Measurements from ENCODE around the gene PRAMEF25.
"Not testable (repeated sequence)": the region's sequence is repeated elsewhere in the genome, so short reads cannot be mapped to it uniquely, and the experiment has no call there.

Gene PRAMEF25

GRCh38 chr1:13070474-13070873, at the start of gene PRAMEF25:
PRAMEF25 (plus strand) TSS chr1:13070774; CDS start chr1:13073694, 2,920 bp downstream.
- H3K27me3 ChIP-seq (ENCODE audit: control insufficient read depth in 1 of 2, insufficient read depth in 2 of 2, low read length in 2 of 2); H3K9ac ChIP-seq (ENCODE audit: low read length); H3K27ac ChIP-seq (ENCODE audit: low read depth, low read length); H3K9me3 ChIP-seq (ENCODE audit: low read length); H3K4me3 ChIP-seq (ENCODE audit: low read depth in 1 of 2, low read length in 2 of 2); H3K36me3 ChIP-seq (ENCODE audit: insufficient read depth, low read length); H3K4me1 ChIP-seq (ENCODE audit: insufficient read depth, low read length): not testable (repeated sequence)

DNA sequence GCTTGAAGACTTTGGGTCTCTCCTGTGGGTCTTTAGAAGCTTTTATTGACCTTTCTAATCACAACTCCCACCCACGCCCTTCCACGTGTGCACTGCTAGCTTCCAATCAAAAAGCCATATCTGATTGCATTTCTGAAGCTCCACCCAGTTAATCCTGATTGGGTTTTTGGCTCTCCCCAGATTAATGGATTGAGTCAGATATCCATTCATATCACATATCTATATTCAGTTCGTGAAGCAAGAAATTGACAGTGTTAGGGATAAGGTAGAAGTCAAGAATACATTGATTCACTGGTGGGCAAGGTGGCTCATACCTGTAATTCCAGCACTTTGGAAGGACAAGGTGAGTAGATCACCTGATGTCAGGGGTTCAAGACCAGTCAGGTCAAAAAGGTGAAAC, 14.1 kb upstream of the PRAMEF25 start, which contains the start of gene PRAMEF27:
TSS of gene PRAMEF27 (minus strand) at position 101 of the 400 bp plus-strand sequence. CDS start 2,916 bp downstream, outside the sequence.
- H3K36me3 ChIP-seq (ENCODE audit: insufficient read depth, low read length); H3K27me3 ChIP-seq (ENCODE audit: control insufficient read depth in 1 of 2, insufficient read depth in 2 of 2, low read length in 2 of 2); H3K9me3 ChIP-seq (ENCODE audit: low read length); H3K4me1 ChIP-seq (ENCODE audit: insufficient read depth, low read length); H3K9ac ChIP-seq (ENCODE audit: low read length); H3K4me3 ChIP-seq (ENCODE audit: low read depth in 1 of 2, low read length in 2 of 2); H3K27ac ChIP-seq (ENCODE audit: low read depth, low read length): not testable (repeated sequence)

- not testable (repeated sequence) for H3K36me3 ChIP-seq (ENCODE audit: insufficient read depth, low read length); H3K27ac ChIP-seq (ENCODE audit: low read depth, low read length); H3K27me3 ChIP-seq (ENCODE audit: control insufficient read depth in 1 of 2, insufficient read depth in 2 of 2, low read length in 2 of 2); H3K9ac ChIP-seq (ENCODE audit: low read length); H3K4me1 ChIP-seq (ENCODE audit: insufficient read depth, low read length); H3K4me3 ChIP-seq (ENCODE audit: low read depth in 1 of 2, low read length in 2 of 2); H3K9me3 ChIP-seq (ENCODE audit: low read length)
Measured at GRCh38 chr1:13116754-13117153, 46.2 kb downstream of the PRAMEF25 start, which contains the start of gene HNRNPCL2. HNRNPCL2 (minus strand) TSS chr1:13116854; CDS start chr1:13116400, 454 bp downstream.

Data from muscle layer of colon (tissue), 2 donors.